H1 (cell line): ENCODE measurements around the gene UBE2E2. TPM values are rescaled to one million over a fixed set of nuclear protein-coding genes. Genes with fewer than 3 reads are reported as not detected.

ENCODE experiments used
- ATF3 ChIP-seq: IDR thresholded peaks from 2 replicates; pipeline ENCODE4 v1.6.1; 2011; ENCODE audit warnings: low read depth, mild to moderate bottlenecking, low read length; ENCODE audit not compliant: insufficient read depth
- BRCA1 ChIP-seq: IDR thresholded peaks from 2 replicates; pipeline ENCODE4 v1.6.1; 2012; ENCODE audit warnings: low read depth, low read length, improper control_type of control experiment
- KDM5A ChIP-seq: fragments of 200-600 bp; IDR thresholded peaks from 2 replicates; pipeline ENCODE4 v1.7.1; 2012; ENCODE audit warnings: mild to moderate bottlenecking, low read length, inconsistent platforms, mixed read lengths
- RFX5 ChIP-seq: IDR thresholded peaks from 2 replicates; pipeline ENCODE4 v1.6.1; 2011; ENCODE audit warnings: low read depth, low read length, improper control_type of control experiment, borderline replicate concordance
- TAF7 ChIP-seq: optimal IDR thresholded peaks from 2 replicates; pipeline ENCODE3; 2011; ENCODE audit warnings: low read depth, mild to moderate bottlenecking, inconsistent platforms, low read length, moderate library complexity, borderline replicate concordance
- polyA plus RNA-seq, 7 experiments: library from polyadenylated mRNA; depleted of rRNA in 3 of 7; stranded (reverse) in 5 of 7; unstranded in 2 of 7; fragments of >200 nt in 5 of 7; fragments of 200-250 nt in 2 of 7; gene quantifications; 1 replicate in 5 of 7; 2 replicates in 1 of 7; 4 replicates in 1 of 7; pipeline versions ENCODE4 v1.2.1 to v1.2.3, GENCODE V29; 2011 to 2013; ENCODE audit warnings: missing spikeins in 2 of 7, mixed read lengths in 2 of 7
- total RNA-seq: library from RNA; stranded (reverse); fragmentation: NEBNext Ultra II Directional; extraction: Animal tissue kit (Norgen Biotek cat#: 25700); gene quantifications from 2 replicates; pipeline ENCODE4 v1.2.1, GENCODE V29; 2021

Gene UBE2E2
- total and polyA plus RNA-seq, 2 of the 8 experiments (the other 6 are each of a cell fraction or from before 2014, with no cell fraction given): 57.6 to 70.6 TPM

- no peak for TF ChIP-seq RFX5
- TF ChIP-seq ATF3: no peak
- no peak for TF ChIP-seq BRCA1
- no peak for TF ChIP-seq TAF7
- no peak for TF ChIP-seq KDM5A
- TF ChIP-seq, all 59 proteins: peak for 0
Measured at GRCh38 chr3:23539185-23539584, 336.1 kb downstream of the UBE2E2 start (continued).
